Right renal cortex interstitium (tissue), 3 donors: Measurements from ENCODE around the gene C1QTNF4. TPM values are rescaled to one million over a fixed set of nuclear protein-coding genes. Genes with fewer than 3 reads are reported as not detected.
"Not testable (repeated sequence)": the region's sequence is repeated elsewhere in the genome, so short reads cannot be mapped to it uniquely, and the experiment has no call there.

ENCODE experiments used
- DNase-seq, 3 donors: peaks; one replicate each; pipeline ENCODE4 v3.0.0-alpha.2; 2013; ENCODE audit warnings: low read depth in 3 of 3, low spot score in 2 of 3
- polyA plus RNA-seq, 3 donors: library from polyadenylated mRNA; unstranded; fragments of 120-200 nt; gene quantifications; one replicate each; pipeline ENCODE4 v1.2.1, GENCODE V29; 2013; ENCODE audit not compliant: insufficient read length in 3 of 3

The C1QTNF4 gene
- polyA plus RNA-seq, 3 donors, result 4.5 to 6.3 (median 5.3) TPM

DNA sequence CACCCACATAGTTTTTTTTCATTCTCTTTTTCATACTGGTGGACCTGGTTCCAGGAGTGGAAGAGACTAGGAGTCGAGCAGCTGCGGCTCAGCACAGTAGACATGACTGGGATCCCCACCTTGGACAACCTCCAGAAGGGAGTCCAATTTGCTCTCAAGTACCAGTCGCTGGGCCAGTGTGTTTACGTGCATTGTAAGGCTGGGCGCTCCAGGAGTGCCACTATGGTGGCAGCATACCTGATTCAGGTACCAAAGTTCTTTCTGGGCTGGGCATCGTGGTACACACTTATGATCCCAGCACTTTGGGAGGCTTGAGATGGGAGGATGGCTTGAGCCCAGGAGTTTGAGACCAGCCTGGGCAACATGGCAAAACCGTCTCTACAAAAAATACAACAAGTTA lies 24.6 kb downstream of the C1QTNF4 start:
- DNase-seq, result no peak

DNA sequence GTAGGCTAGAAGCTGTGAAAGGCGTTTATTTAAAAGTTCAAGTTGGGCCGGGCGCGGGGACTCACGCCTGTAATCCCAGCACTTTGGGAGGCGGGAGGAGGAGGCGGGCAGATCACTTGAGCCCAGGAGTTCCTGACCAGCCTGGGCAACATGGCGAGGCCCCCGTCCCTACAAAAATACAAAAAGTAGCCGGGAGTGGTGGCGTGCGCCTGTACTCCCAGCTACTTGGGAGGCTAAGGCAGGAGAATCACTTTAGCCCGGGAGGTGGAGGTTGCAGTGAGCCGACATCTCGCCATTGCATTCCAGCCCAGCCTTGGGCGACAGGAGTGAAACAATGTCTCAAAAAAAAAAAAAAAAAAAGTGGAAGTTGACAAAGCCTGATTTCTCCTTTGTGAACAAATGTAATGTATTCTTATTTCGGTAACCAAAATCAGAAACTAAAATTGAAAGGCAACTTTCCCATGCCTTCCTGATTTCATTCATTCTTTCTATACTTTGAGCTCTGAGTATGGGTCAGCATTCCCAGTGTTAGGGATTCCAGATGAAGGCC lies 28.0 kb downstream of the C1QTNF4 start:
- no peak for DNase-seq

DNA sequence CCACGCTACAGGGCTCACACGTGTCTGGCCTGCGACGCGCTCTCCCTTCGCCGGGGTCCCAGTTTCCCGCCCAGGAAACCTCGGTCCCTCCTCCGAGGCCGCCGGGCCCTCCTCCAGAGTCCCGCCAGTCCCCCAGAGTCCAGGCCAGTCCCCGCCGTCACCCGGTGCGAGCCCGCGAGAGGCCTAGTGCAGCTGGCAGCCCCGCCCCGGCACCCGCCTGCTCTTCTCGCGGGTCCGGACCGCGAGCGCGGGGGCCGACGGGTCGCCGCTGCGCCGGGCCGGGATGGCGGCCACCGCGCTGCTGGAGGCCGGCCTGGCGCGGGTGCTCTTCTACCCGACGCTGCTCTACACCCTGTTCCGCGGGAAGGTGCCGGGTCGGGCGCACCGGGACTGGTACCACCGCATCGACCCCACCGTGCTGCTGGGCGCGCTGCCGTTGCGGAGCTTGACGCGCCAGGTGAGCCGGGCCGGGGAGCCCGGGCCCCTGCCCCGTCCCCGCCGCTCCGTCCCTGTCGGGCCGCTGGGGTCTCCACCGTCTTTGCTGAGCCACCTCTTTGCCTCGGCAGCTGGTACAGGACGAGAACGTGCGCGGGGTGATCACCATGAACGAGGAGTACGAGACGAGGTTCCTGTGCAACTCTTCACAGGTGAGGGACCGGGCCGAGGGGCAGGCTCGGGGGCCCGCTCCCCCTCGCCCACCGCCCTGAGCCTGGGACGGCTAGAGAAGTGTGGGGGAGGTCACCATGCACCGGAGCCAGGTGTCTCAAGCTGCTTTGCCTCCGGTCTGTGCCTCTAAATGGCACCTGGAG lies 28.7 kb downstream of the C1QTNF4 start, which contains the start of gene PTPMT1:
Gene PTPMT1, plus strand, starts transcription at position 260 of the 809 bp plus-strand sequence. Its CDS starts 24 bp downstream, at position 284.
- DNase-seq, result no peak

DNA sequence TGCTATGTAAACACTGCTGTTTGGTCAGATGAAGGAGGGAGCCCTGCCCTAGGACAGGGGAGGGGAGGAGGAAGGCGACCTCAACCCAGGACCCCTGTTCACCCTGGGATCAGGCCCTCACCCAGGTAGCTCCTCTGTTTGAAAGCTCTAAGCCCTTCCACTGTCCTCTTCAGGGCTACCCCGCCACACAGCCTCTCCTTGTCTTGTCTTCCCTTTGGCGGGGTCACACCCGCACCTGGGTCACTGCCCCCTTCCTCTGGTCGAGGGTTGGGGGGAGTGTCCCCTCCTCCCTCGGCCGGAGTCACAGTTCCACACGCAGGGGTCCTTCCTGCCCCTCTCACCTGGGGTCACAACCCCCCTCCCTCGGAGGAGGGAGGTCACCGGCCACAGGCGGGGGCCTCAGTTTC lies 29.3 kb downstream of the C1QTNF4 start:
- no peak for DNase-seq

DNA sequence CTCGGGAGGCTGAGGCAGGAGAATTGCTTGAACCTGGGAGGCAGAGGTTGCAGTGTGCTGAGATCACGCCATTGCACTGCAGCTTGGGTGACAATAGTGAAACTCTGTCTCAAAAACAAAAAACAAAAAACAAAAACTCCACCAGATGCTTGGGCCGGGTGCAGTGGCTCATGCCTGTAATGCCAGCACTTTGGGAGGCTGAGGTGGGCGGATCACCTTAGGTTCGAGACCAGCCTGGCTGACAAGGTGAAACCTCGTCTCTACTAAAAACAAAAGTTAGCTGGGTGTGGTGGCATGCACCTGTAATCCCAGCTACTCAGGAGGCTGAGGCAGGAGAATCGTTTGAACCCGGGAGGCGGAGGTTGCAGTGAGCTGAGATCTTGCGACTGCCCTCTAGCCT lies 29.8 kb downstream of the C1QTNF4 start:
- DNase-seq, result not testable (repeated sequence)

DNA sequence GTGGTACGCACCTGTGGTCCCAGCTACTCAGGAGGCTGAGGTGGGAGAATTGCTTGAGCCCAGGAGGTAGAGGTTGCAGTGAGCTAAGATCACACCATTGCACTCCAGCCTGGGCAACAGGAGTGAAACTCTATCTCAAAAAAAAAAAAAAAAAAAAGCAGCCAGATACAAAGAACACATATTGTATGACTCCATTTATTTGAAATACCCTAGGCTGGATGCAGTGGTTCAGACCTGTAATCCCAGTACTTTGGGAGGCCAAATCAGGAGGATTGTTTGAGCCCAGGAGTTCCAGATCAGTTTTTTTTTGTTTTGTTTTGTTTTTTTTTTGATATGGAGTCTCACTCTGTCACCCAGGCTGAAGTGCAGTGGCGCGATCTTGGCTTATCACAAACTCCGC lies 31.8 kb downstream of the C1QTNF4 start:
- DNase-seq, result not testable (repeated sequence)

DNA sequence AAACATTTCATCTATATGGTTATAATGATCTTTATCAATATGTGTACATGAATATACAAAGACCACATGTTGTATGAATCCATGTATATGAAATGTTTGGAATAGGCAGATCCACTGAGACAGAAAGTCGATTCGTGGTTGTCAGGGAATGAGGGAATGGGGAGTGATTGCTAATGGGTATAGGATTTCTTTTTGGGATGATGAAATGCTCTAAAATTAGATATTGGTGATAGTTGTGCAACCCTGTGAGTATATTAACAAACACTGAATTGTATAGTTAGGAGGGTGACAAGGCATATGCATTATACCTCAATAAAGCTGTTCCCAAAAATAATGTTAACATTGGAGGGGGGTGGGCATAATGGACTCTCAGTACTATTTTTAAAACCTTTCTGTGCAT lies 33.8 kb downstream of the C1QTNF4 start:
- DNase-seq, result no peak

DNA sequence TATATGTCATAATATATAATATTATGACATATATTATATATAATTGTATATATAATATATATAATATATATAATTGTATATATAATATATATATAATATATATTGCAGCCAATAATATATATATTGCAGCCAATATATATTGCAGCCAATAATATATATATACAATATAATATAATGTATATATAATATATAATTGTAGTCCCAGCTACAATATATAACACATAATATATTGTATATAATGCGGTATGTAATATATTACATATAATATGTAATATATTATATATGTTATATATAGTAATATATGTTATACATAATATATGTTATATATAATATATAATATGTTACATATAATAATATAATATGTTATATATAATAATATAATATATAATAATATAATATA lies 35.5 kb downstream of the C1QTNF4 start:
- no peak for DNase-seq

DNA sequence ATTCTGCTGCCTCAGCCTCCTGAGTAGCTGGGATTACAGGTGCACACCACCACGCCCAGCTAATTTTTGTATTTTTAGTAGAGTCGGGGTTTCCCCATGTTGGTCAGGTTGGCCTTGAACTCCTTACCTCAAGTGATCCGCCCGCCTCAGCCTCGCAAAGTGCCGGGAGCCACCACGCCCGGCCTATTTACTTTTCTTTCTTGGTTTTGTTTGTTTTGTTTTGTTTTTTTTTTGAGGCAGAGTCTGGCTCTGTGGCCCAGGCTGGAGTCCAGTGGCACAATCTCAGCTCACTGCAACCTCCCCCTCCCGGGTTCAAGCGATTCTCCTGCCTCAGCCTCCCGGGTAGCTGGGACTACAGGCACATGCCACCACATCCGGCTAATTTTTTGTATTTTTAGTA lies 37.2 kb downstream of the C1QTNF4 start:
- not testable (repeated sequence) for DNase-seq

DNA sequence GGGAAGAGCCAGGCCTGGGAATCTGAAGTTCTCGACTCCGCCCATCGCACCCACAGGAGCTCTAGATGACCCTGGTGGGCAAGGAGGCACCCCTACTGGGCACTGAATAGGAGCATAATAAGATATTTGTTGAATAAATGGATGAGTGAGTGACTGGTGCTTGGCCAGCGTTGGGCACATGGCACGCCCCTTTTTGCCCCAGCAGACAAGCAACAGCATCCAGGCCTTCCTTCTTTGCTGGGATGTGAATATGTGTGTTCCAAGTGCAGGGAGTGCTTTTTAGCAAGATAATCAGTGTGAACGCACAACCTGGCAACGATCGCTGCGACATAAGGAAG lies 40.8 kb downstream of the C1QTNF4 start:
- no peak for DNase-seq

DNA sequence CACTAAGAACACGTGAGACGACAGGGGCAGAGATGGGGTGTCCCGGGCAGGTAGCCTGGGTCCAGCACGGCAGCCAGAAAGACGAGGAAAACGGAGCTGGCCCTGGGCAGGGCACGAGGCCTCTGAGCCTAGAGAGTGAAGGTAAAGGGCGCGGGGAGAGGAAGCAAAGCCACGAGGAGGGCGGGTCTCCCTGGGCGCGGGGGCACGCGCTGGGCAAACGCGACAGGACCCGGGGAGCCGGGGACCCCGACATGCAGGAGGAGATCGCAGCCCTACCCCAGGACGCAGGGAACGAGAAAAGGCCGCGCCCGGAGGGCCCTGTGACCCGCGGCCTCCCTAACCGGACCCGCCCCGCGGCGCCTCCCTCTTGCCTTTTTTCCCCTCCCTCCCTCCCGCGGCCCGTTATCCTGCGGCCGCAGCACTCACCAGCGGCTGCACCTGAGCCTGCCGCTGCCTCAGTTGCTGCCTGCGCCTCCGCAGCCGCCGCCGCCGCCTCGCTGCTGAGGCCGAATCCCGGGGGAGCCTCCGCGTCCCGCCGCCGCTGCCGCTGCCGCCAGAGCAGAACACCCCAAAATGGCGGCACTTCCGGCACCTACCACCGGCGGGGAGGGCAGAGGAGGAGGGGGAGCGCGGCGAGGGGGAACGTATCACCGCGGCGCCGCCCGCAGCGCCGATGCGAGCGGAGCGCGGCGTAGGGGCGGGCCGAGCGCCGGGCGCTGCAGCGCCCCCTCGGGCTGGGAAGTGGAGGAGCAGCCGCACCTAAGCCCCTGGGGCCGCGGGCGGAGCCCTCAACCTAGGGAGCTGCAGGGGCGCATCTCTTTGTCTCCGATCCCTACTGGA lies 41.4 kb downstream of the C1QTNF4 start, which contains the start of gene CELF1:
Gene CELF1, minus strand, starts transcription at position 567 of the 840 bp plus-strand sequence. CDS start 53,609 bp downstream, outside the sequence.
- peak; percentile 66 to 87 (median 82) for DNase-seq

DNA sequence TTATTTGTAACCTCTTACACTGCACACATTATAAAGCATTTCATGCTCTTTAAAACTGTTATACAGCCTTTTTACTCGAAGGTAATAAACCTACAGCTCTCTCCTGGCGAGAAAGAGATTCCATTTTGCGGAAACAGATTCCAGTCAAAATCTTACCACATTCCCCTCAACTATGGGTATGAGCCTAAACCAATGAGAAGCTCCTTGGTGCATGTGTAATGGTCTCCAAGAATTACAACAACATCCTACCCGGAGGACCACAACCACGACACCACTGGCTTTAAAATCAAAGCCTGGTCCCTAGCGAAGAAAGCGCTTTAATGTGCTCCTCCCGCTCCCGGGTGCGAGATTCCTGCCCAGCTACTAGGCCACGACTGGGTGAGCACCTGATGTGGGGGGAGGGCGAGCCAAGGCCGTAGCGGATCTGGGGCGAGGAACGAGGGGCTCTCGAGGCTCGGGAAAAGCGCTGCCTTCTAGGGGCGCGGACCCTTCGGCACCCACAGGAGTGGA lies 42.1 kb downstream of the C1QTNF4 start:
- no peak for DNase-seq

DNA sequence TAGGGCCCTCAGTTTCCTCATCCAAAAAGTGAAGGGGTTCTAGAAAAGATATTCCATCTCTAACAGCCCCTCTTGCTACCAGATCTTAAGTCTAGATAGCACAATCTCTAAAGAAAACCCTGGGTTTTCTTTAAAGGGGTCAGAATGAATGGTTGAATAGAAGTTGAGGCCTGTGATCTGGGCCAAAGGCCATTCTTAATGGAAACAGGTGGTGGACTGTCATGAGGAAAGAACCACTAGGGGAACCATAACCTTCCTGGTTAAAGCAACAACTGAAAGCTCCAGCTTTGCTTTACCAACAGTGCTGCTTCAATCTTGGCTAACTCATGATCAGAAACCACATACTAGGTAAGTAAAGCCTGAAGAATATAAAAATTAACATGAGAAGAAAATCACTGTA lies 43.1 kb downstream of the C1QTNF4 start:
- DNase-seq, result no peak

DNA sequence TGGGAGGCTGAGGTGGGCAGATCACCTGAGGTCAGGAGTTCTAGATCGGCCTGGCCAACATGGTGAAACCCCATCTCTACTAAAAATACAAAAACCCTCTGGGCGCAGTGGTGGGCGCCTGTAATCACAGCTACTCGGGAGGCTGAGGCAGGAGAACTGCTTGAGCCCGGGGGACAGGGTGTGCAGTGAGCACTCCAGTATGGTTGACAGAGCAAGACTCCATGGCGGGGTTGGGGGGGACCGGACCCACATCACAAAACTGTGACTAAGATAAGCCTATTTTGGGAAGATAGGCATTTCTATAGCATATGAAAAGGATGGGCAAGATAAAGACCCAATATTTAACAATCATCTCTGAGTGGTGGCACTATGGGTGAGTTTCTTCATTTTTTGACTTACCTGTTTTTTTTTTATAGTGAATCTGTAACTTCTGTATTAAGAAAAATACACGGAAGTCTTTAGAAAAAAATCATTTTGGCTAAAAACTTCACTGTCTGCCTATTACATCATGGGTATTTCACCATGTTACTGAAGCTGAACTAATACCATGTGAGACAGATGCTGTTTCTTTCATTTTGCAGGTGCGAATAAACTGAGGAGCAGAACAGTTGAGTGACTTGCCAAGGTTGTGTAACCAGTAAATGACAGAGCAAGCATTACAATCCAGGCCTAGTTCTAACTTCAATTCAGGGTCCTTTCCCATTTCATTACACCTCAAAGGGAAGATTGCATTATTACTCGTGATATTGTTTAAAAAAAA lies 43.7 kb downstream of the C1QTNF4 start:
- no peak for DNase-seq

DNA sequence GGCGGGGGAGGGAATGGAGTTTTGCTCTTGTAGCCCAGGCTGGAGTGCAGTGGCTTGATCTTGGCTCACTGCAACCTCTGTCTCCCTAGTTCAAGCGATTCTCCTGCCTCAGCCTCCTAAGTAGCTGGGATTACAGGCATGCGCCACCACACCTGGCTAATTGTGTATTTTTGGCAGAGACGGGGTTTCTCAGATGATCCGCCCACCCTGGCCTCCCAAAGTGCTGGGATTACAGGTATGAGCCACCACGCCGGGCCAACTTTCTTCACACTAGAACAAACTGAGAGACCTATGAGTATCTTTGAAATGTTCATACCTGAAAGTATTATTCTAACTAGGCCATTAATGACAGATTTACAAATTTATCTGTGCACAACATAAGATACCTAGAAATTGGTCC lies 47.9 kb downstream of the C1QTNF4 start:
- DNase-seq, result not testable (repeated sequence)

DNA sequence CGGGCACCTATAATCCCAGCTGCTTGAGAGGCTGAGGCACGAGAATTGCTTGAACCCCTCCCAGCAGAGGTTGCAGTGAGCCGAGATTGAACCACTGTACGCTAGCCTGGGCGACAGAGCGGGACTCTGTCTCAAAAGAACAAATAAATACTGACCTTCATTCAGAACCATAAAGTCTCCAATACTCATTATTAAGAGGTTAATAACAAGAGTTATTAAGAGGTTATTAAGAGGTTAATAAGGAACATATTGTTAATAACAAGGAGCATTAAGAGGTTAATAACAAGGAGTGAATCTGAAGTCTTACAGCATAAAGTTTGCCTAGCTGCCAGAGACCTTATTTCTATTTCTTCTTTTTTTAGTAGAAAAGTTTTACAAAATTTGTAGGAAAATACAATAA lies 48.9 kb downstream of the C1QTNF4 start:
- DNase-seq, result no peak

DNA sequence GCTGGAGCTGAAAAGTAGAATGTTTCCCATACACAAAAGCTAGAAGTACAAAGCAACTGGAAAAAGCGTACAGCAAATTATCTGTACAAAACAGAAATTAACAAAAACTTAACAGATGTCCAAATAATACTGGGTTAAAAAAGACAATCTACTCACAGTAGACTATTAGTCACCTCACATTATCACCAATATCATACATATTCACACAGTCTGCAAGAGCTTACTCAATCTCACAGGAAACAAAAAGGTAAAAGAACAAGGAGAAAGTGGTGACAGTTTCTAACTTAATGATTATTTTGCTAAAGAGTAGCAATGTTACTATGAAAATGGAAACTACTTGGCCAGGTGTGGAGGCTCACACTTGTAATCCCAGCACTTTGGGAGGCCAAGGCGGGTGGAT lies 53.1 kb downstream of the C1QTNF4 start:
- DNase-seq, result no peak

GRCh38 chr11:47539681-47540039 lies 54.6 kb downstream of the C1QTNF4 start:
- DNase-seq, result no peak
